ENCODE data around the gene IGSF21.

The IGSF21 gene

DNA sequence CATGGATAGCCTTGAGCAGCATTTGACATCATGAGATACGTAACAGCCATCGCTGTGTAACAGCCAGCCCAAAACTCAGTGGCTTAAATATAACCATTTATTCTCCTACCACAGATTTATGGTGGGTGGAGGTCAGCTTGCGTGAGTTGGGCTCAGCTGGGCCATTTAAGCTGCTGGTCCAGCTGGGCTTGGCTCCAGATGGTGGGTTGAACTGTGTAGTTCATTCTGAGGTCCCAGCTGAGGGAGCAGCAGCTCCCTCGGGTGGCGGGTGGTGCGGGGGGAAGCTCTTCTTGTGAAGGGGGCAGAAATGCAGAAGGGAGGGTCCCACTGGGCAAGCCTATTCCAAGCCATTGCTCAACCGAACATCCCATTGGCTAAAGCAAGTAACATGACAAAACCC is 75.9 kb downstream of the IGSF21 start:
- no peak overlapping the region for H3K4me3 ChIP-seq (ENCODE audit: low read length)
- no peak for TF ChIP-seq CTCF (conservative IDR thresholded peaks at IDR 0.05; ENCODE audit: low read depth, low read length)
- no peak for DNase-seq (ENCODE audit: low read depth)

DNA sequence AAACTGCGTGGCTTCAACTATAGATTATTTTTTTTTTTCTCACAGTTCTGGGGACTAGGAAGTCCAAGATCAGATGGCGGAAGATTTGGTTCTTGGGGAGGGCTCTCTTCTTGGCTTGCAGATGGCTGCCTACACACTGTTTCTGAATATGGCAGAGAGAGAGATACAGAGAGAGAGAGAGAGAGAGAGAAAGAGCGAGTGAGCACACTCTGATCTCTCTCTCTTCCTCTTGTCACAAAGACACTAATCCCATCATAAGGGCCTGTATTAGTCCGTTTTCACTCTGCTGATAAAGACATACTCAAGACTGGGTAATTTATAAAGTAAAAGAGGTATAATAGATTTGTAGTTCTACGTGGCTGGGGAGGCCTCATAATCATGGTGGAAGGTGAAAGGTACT is 79.5 kb downstream of the IGSF21 start:
- TF ChIP-seq CTCF (conservative IDR thresholded peaks at IDR 0.05; ENCODE audit: low read depth, low read length): no peak
- H3K4me3 ChIP-seq (ENCODE audit: low read length): no peak overlapping the region
- no peak for DNase-seq (ENCODE audit: low read depth)

- no peak overlapping the region for H3K4me3 ChIP-seq (ENCODE audit: low read length)
- TF ChIP-seq CTCF (conservative IDR thresholded peaks at IDR 0.05; ENCODE audit: low read depth, low read length): no peak
- no peak for DNase-seq (ENCODE audit: low read depth)
These were observed 81.4 kb downstream of the IGSF21 start for GRCh38 chr1:18188820-18189517.

DNA sequence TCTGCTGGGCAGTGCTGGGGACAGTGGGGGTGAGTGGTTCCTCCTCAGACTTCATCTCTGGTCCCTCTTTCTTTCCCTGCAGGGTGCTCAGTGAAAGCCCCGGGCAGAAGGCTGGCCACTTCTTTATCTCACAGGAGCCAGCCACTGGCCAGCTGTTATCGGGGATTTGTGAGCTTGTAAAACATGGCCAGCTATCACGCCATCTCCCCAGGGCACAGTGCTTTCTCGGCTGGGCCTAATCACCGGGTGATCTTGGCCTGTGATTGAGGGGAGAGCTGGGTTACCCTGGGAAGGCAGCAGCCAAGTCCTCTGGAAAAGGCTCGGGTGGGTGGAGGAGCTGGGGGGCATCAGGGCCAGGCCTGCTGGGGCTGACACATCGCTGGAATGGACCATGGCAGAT is 83.0 kb downstream of the IGSF21 start:
- no peak overlapping the region for H3K4me3 ChIP-seq (ENCODE audit: low read length)
- DNase-seq (ENCODE audit: low read depth): no peak
- no peak for TF ChIP-seq CTCF (conservative IDR thresholded peaks at IDR 0.05; ENCODE audit: low read depth, low read length)

DNA sequence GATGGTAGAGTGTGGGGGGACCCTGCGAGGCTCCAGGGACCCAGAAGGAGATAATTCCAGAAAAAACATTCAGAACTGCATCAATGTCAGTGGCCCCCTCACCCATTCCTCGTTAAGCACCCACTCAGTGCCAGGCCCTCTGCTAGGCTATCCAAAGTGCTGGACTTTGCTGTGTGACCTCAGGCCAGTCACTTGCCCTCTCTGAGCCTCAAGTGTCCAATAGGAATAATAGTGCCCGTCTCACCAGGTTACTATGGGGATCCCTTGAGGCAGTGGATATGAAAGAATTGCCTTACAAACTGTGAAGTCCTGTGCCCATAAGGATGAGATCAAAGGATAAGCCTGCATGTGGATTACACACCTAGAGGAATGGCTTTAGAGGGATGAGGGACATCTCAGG is 83.4 kb downstream of the IGSF21 start:
- TF ChIP-seq CTCF (conservative IDR thresholded peaks at IDR 0.05; ENCODE audit: low read depth, low read length): no peak
- DNase-seq (ENCODE audit: low read depth): no peak
- no peak overlapping the region for H3K4me3 ChIP-seq (ENCODE audit: low read length)

- no peak for TF ChIP-seq CTCF (conservative IDR thresholded peaks at IDR 0.05; ENCODE audit: low read depth, low read length)
- H3K4me3 ChIP-seq (ENCODE audit: low read length): no peak overlapping the region
- no peak for DNase-seq (ENCODE audit: low read depth)
These were observed 84.0 kb downstream of the IGSF21 start for GRCh38 chr1:18191481-18192155.

DNA sequence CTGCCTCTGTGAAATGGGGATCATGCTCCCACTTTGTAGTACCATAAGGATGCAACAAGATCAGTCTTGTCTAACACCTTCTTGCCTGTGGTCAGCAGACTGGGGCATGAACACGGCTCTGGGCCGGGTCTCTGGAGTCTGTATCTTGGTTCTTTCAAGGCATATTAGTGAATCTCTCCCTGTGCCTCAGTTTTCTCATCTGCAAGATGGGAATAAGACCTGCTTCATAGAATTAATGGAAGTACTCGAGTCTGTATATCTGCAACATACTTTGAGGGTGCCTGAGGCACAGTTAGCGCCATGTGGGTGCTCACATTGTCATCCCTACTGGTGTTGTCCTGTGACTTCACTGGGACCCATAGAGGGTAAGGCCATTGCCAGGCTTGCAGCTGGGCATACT is 84.6 kb downstream of the IGSF21 start:
- H3K4me3 ChIP-seq (ENCODE audit: low read length): no peak overlapping the region
- no peak for TF ChIP-seq CTCF (conservative IDR thresholded peaks at IDR 0.05; ENCODE audit: low read depth, low read length)
- DNase-seq (ENCODE audit: low read depth): no peak

Measured in retinal pigment epithelial cell (primary cell).